HEK293 (cell line): ENCODE data around the gene WFDC1.

Source experiments
- CTCF ChIA-PET: fragments of 350-600 bp; formaldehyde crosslinking; extraction: SDS; loops from one replicate; lab custom pipeline; 2021; ENCODE audit warnings: antibody characterized with exemption; lab: Yijun Ruan, JAX
- POLR2A ChIA-PET: fragments of 300-600 bp; formaldehyde crosslinking; extraction: SDS; loops from one replicate; lab custom pipeline; 2020; ENCODE audit warnings: antibody characterized with exemption, inconsistent platforms; lab: Yijun Ruan, JAX
- H3K27ac ChIP-seq: fragments of 200-500 bp; sonication (Bioruptor generic); 2 replicates; pipeline ENCODE4 v1.5.1; 2014; ENCODE audit warnings: low read depth, low read length, control low read depth, inconsistent platforms; ENCODE audit errors: extremely low read depth
- H3K36me3 ChIP-seq, 2 experiments: fragments of 200-500 bp in 1 of 2; sonication (Bioruptor generic) in 1 of 2; 1 replicate in 1 of 2; 2 replicates in 1 of 2; pipeline ENCODE4 v1.5.1; 2014 to 2017; ENCODE audit warnings: inconsistent platforms in 2 of 2, low read length in 2 of 2; ENCODE audit not compliant: control insufficient read depth in 2 of 2, insufficient read depth in 1 of 2
- H3K4me1 ChIP-seq: fragments of 200-500 bp; sonication (Bioruptor generic); 2 replicates; pipeline ENCODE4 v1.5.1; 2014; ENCODE audit warnings: mild to moderate bottlenecking, low read length, inconsistent platforms; ENCODE audit not compliant: control insufficient read depth, insufficient read depth
- H3K4me3 ChIP-seq: 2 replicates; pipeline ENCODE4 v1.5.1; 2011; ENCODE audit warnings: low read depth, mild to moderate bottlenecking, control low read depth, low read length, moderate library complexity
- H3K9me3 ChIP-seq: fragments of 200-500 bp; sonication (Bioruptor generic); 2 replicates; pipeline ENCODE4 v1.5.1; 2014; ENCODE audit warnings: low read depth, low read length, inconsistent platforms; ENCODE audit not compliant: control insufficient read depth, insufficient read depth
- EGR2 ChIP-seq: fragments of 450-650 bp; formaldehyde crosslinking; IDR thresholded peaks from 2 replicates; pipeline ENCODE4 v1.5.1; 2016; ENCODE audit warnings: low read depth, missing biosample characterization, missing genetic modification characterization
- GLIS2 ChIP-seq: fragments of 450-650 bp; formaldehyde crosslinking; IDR thresholded peaks from 2 replicates; pipeline ENCODE4 v1.5.1; 2016; ENCODE audit warnings: missing biosample characterization, missing genetic modification characterization
- HOXC10 ChIP-seq: sonication (generic); formaldehyde crosslinking; IDR thresholded peaks from 2 replicates; pipeline ENCODE4 v1.8.1; 2023; ENCODE audit warnings: mild to moderate bottlenecking, missing genetic modification reagents
- OSR2 ChIP-seq: fragments of 450-650 bp; formaldehyde crosslinking; IDR thresholded peaks from 2 replicates; pipeline ENCODE4 v1.5.1; 2016; ENCODE audit warnings: missing biosample characterization, missing genetic modification characterization
- RBAK ChIP-seq: fragments of 450-650 bp; formaldehyde crosslinking; IDR thresholded peaks from 2 replicates; pipeline ENCODE4 v1.5.1; 2016; ENCODE audit warnings: missing biosample characterization, missing genetic modification characterization
- SCRT1 ChIP-seq: fragments of 450-650 bp; formaldehyde crosslinking; IDR thresholded peaks from 2 replicates; pipeline ENCODE4 v1.5.1; 2016; ENCODE audit warnings: missing biosample characterization, missing genetic modification characterization, borderline replicate concordance
- ZFHX2 ChIP-seq: fragments of 450-650 bp; formaldehyde crosslinking; conservative IDR thresholded peaks from 2 replicates; pipeline ENCODE4 v1.5.1; 2016; ENCODE audit warnings: missing biosample characterization, missing genetic modification characterization
- ZIC2 ChIP-seq: fragments of 450-650 bp; formaldehyde crosslinking; IDR thresholded peaks from 2 replicates; pipeline ENCODE4 v1.5.1; 2016; ENCODE audit warnings: missing biosample characterization, missing genetic modification characterization
- ZNF10 ChIP-seq: fragments of 450-650 bp; formaldehyde crosslinking; IDR thresholded peaks from 2 replicates; pipeline ENCODE4 v1.5.1; 2017; ENCODE audit warnings: missing biosample characterization, missing genetic modification characterization
- ZNF132 ChIP-seq: fragments of 450-650 bp; formaldehyde crosslinking; IDR thresholded peaks from 2 replicates; pipeline ENCODE4 v1.5.1; 2017; ENCODE audit warnings: missing biosample characterization, missing genetic modification characterization, borderline replicate concordance
- ZNF133 ChIP-seq: fragments of 450-650 bp; formaldehyde crosslinking; IDR thresholded peaks from 2 replicates; pipeline ENCODE4 v1.5.1; 2016; ENCODE audit warnings: missing biosample characterization, missing genetic modification characterization
- ZNF169 ChIP-seq: fragments of 450-650 bp; formaldehyde crosslinking; IDR thresholded peaks from 2 replicates; pipeline ENCODE4 v1.5.1; 2016; ENCODE audit warnings: missing biosample characterization, missing genetic modification characterization
- ZNF19 ChIP-seq: fragments of 450-650 bp; formaldehyde crosslinking; IDR thresholded peaks from 2 replicates; pipeline ENCODE4; 2016; ENCODE audit warnings: missing biosample characterization, missing genetic modification characterization, low read depth
- ZNF2 ChIP-seq: fragments of 450-650 bp; formaldehyde crosslinking; IDR thresholded peaks from 2 replicates; pipeline ENCODE4 v1.5.1; 2016; ENCODE audit warnings: missing biosample characterization, missing genetic modification characterization
- ZNF335 ChIP-seq: fragments of 450-650 bp; formaldehyde crosslinking; conservative IDR thresholded peaks from 2 replicates; pipeline ENCODE4 v1.5.1; 2016; ENCODE audit warnings: missing biosample characterization, missing genetic modification characterization
- ZNF416 ChIP-seq: fragments of 450-650 bp; formaldehyde crosslinking; IDR thresholded peaks from 2 replicates; pipeline ENCODE4 v1.5.1; 2016; ENCODE audit warnings: missing biosample characterization, missing genetic modification characterization
- ZNF423 ChIP-seq: fragments of 450-650 bp; formaldehyde crosslinking; IDR thresholded peaks from 2 replicates; pipeline ENCODE4 v1.5.1; 2016; ENCODE audit warnings: missing biosample characterization, missing genetic modification characterization
- ZNF510 ChIP-seq: fragments of 450-650 bp; formaldehyde crosslinking; IDR thresholded peaks from 2 replicates; pipeline ENCODE4 v1.5.1; 2018; ENCODE audit warnings: mild to moderate bottlenecking, missing genetic modification characterization, missing biosample characterization; ENCODE audit not compliant: insufficient replicate concordance
- ZNF521 ChIP-seq: fragments of 450-650 bp; formaldehyde crosslinking; IDR thresholded peaks from 2 replicates; pipeline ENCODE4 v1.5.1; 2017; ENCODE audit warnings: missing biosample characterization, mild to moderate bottlenecking, missing genetic modification characterization
- ZNF548 ChIP-seq: fragments of 450-650 bp; formaldehyde crosslinking; IDR thresholded peaks from 2 replicates; pipeline ENCODE4 v1.5.1; 2016; ENCODE audit warnings: missing biosample characterization, missing genetic modification characterization
- ZNF585B ChIP-seq: fragments of 450-650 bp; formaldehyde crosslinking; IDR thresholded peaks from 2 replicates; pipeline ENCODE4 v1.5.1; 2016; ENCODE audit warnings: missing biosample characterization, missing genetic modification characterization
- ZNF600 ChIP-seq: fragments of 450-650 bp; formaldehyde crosslinking; IDR thresholded peaks from 2 replicates; pipeline ENCODE4 v1.5.1; 2016; ENCODE audit warnings: missing biosample characterization, missing genetic modification characterization
- ZNF629 ChIP-seq: fragments of 450-650 bp; formaldehyde crosslinking; IDR thresholded peaks from 2 replicates; pipeline ENCODE4 v1.5.1; 2017; ENCODE audit warnings: missing biosample characterization, missing genetic modification characterization
- ZSCAN16 ChIP-seq: fragments of 450-650 bp; formaldehyde crosslinking; IDR thresholded peaks from 2 replicates; pipeline ENCODE4 v1.5.1; 2016; ENCODE audit warnings: missing biosample characterization, missing genetic modification characterization
- TF ChIP-seq, protein P1 (sequence below): fragments of 450-650 bp; formaldehyde crosslinking; IDR thresholded peaks from 2 replicates; pipeline ENCODE4 v1.5.1; 2016; ENCODE audit warnings: missing biosample characterization, missing genetic modification characterization, low read depth
- TF ChIP-seq, protein P2 (sequence below): fragments of 450-650 bp; formaldehyde crosslinking; IDR thresholded peaks from 2 replicates; pipeline ENCODE4 v1.5.1; 2017; ENCODE audit warnings: missing biosample characterization, missing genetic modification characterization
- TF ChIP-seq, protein P3 (sequence below): fragments of 450-650 bp; formaldehyde crosslinking; IDR thresholded peaks from 2 replicates; pipeline ENCODE4 v1.5.1; 2016; ENCODE audit warnings: missing biosample characterization, missing genetic modification characterization
- TF ChIP-seq, protein P4 (sequence below): fragments of 450-650 bp; IDR thresholded peaks from 2 replicates; pipeline ENCODE4 v1.5.1; 2018; ENCODE audit warnings: missing biosample characterization, missing genetic modification characterization

WFDC1 gene

DNA sequence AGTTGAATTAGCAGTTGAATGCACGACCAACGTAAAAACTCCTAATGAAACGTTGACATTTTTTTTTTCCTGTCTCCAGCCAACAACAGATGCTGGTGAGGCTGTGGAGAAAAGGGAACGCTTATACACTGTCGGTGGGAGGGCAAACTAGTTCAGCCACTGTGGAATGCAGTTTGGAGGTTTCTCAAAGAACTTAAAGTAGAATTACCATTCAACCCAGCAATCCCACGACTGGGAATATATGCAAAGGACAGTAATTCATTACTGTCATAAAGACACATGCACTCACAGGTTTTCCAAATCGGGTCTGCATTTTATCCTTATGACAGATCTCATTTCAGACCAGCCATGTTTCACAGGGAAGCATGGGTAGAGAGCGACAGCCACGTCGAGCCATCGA, 3.5 kb upstream of the WFDC1 start:
- H3K4me1 ChIP-seq: no peaks in the 10 kb centered on the region
- no peaks in the 10 kb centered on the region for H3K36me3 ChIP-seq
- CTCF ChIA-PET: interaction anchor here (0.6 kb wide), 1 partner anchor 76 kb away, joined by 3 read pairs; no protein-coding TSS in a partner anchor

DNA sequence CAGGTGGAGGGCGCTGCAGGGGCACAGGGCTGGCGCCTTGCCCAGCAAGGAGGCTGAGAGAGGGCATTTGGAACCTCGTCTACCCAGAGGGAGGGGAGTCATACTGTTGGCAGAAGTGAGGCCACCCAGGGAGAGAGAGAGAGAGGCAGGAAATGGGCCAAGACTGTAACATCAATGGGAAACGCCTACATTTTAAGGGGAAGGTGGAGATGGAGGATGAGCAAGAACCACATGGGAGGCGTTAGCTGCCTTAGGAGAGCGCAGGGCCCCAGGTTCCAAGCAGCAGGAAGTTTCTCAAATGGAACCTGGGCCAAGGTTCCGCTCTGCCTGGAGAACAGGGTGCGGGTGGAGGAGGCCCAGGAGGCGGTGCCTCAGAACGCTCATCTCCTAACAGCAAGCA, 2.7 kb upstream of the WFDC1 start:
- H3K27ac ChIP-seq: no peak overlapping the region
- no peak overlapping the region for H3K4me3 ChIP-seq
- H3K9me3 ChIP-seq: no peaks in the 10 kb centered on the region
- no peaks in the 10 kb centered on the region for H3K36me3 ChIP-seq
- POLR2A ChIA-PET: no interaction called here
- no peak for TF ChIP-seq ZNF335 (tag by site-specific recombination)
- TF ChIP-seq ZNF585B: no peak
- TF ChIP-seq ZFHX2 (tag by site-specific recombination): peak; percentile 49; the same call in 1 of the 2 replicates
- TF ChIP-seq ZIC2: peak; percentile 82
- TF ChIP-seq, protein P1, sequence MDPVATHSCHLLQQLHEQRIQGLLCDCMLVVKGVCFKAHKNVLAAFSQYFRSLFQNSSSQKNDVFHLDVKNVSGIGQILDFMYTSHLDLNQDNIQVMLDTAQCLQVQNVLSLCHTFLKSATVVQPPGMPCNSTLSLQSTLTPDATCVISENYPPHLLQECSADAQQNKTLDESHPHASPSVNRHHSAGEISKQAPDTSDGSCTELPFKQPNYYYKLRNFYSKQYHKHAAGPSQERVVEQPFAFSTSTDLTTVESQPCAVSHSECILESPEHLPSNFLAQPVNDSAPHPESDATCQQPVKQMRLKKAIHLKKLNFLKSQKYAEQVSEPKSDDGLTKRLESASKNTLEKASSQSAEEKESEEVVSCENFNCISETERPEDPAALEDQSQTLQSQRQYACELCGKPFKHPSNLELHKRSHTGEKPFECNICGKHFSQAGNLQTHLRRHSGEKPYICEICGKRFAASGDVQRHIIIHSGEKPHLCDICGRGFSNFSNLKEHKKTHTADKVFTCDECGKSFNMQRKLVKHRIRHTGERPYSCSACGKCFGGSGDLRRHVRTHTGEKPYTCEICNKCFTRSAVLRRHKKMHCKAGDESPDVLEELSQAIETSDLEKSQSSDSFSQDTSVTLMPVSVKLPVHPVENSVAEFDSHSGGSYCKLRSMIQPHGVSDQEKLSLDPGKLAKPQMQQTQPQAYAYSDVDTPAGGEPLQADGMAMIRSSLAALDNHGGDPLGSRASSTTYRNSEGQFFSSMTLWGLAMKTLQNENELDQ (tag by site-specific recombination): no peak
- TF ChIP-seq, protein P2, sequence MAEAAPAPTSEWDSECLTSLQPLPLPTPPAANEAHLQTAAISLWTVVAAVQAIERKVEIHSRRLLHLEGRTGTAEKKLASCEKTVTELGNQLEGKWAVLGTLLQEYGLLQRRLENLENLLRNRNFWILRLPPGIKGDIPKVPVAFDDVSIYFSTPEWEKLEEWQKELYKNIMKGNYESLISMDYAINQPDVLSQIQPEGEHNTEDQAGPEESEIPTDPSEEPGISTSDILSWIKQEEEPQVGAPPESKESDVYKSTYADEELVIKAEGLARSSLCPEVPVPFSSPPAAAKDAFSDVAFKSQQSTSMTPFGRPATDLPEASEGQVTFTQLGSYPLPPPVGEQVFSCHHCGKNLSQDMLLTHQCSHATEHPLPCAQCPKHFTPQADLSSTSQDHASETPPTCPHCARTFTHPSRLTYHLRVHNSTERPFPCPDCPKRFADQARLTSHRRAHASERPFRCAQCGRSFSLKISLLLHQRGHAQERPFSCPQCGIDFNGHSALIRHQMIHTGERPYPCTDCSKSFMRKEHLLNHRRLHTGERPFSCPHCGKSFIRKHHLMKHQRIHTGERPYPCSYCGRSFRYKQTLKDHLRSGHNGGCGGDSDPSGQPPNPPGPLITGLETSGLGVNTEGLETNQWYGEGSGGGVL: peak; percentile 55
- TF ChIP-seq ZSCAN16: no peak
- no peak for TF ChIP-seq ZNF510 (tag by site-specific recombination)
- 0 out of 2 replicates have a peak, but pooled peaks have one; percentile 17 for TF ChIP-seq ZNF133 (tag by site-specific recombination)
- TF ChIP-seq, protein P3, sequence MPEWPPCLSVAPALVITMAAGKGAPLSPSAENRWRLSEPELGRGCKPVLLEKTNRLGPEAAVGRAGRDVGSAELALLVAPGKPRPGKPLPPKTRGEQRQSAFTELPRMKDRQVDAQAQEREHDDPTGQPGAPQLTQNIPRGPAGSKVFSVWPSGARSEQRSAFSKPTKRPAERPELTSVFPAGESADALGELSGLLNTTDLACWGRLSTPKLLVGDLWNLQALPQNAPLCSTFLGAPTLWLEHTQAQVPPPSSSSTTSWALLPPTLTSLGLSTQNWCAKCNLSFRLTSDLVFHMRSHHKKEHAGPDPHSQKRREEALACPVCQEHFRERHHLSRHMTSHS: no peak
- no peaks in the 10 kb centered on the region for H3K4me1 ChIP-seq
- CTCF ChIA-PET: no interaction called here

More for the DNA sequence above, 3.5 kb upstream of the WFDC1 start:
- H3K4me3 ChIP-seq: no peak overlapping the region
- TF ChIP-seq ZNF132 (tag by site-specific recombination) (no peak), ZNF548 (no peak), ZNF19 (tag by site-specific recombination) (no peak), GLIS2 (tag by site-specific recombination) (no peak), ZNF629 (tag by site-specific recombination) (no peak), EGR2 (tag by site-specific recombination) (no peak), ZNF169 (tag by site-specific recombination) (no peak), ZNF2 (no peak), RBAK (no peak), ZNF521 (tag by site-specific recombination) (no peak), OSR2 (no peak), ZNF416 (tag by site-specific recombination) (no peak), ZNF423 (no peak), SCRT1 (tag by site-specific recombination) (no peak), ZNF600 (tag by site-specific recombination) (no peak), ZNF10 (no peak), HOXC10 (CRISPR knock-in tag) (no peak)
- TF ChIP-seq, protein P4, sequence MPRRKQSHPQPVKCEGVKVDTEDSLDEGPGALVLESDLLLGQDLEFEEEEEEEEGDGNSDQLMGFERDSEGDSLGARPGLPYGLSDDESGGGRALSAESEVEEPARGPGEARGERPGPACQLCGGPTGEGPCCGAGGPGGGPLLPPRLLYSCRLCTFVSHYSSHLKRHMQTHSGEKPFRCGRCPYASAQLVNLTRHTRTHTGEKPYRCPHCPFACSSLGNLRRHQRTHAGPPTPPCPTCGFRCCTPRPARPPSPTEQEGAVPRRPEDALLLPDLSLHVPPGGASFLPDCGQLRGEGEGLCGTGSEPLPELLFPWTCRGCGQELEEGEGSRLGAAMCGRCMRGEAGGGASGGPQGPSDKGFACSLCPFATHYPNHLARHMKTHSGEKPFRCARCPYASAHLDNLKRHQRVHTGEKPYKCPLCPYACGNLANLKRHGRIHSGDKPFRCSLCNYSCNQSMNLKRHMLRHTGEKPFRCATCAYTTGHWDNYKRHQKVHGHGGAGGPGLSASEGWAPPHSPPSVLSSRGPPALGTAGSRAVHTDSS (tag by site-specific recombination): no peak
- TF ChIP-seq, all 188 proteins: peak for 0
- Histone ChIP-seq H3K27ac (no peak overlapping the region), H3K9me3 (no peaks in the 10 kb centered on the region)
- POLR2A ChIA-PET: no interaction called here
